Measurements from ENCODE around the gene EFCAB8. TPM values are rescaled to one million over a fixed set of nuclear protein-coding genes. Genes with fewer than 3 reads are reported as not detected.
"Not testable (repeated sequence)": the region's sequence is repeated elsewhere in the genome, so short reads cannot be mapped to it uniquely, and the experiment has no call there.

EFCAB8 gene
- total RNA-seq, 1 donor from 2014 or later = not detected

DNA sequence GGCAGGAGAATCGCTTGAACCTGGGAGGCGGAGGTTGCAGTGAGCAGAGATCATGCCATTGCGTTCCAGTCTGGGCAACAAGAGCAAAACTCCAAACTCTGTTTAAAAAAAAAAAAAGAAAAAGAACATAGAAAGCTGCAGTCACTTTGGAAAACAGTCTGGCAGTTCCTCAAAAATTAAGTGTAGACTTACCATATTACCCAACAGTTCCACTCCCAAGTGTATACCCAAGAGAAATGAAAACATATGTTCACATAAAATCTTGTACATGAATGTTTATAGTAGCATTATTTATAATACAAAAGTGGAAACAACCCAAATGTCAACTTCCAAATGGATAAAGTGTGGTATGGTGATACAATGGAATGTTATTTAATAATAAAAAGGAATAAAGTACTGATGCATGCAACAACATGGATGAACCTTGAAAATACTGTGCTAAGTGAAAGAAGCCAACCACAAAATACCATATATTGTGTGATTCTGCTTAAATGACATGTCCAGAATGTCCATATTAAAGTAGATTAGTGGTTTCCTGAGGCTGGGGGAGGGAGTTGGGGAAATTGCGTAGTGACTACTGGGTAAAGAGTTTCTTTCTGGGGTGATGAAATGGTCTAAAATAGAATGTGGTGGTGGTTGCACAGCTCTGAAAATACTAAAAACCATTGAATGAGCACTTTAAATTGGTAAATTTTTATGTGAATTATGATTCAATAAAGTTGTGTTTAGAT lies 82.6 kb downstream of the EFCAB8 start:
- no peak overlapping the region for H3K4me3 ChIP-seq (ENCODE audit: low read depth, low read length)
- TF ChIP-seq, protein P1, sequence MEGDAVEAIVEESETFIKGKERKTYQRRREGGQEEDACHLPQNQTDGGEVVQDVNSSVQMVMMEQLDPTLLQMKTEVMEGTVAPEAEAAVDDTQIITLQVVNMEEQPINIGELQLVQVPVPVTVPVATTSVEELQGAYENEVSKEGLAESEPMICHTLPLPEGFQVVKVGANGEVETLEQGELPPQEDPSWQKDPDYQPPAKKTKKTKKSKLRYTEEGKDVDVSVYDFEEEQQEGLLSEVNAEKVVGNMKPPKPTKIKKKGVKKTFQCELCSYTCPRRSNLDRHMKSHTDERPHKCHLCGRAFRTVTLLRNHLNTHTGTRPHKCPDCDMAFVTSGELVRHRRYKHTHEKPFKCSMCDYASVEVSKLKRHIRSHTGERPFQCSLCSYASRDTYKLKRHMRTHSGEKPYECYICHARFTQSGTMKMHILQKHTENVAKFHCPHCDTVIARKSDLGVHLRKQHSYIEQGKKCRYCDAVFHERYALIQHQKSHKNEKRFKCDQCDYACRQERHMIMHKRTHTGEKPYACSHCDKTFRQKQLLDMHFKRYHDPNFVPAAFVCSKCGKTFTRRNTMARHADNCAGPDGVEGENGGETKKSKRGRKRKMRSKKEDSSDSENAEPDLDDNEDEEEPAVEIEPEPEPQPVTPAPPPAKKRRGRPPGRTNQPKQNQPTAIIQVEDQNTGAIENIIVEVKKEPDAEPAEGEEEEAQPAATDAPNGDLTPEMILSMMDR (conservative IDR thresholded peaks at IDR 0.05; ENCODE audit: low read depth, low read length) = no peak
- no peak for DNase-seq (ENCODE audit: low read depth)

DNA sequence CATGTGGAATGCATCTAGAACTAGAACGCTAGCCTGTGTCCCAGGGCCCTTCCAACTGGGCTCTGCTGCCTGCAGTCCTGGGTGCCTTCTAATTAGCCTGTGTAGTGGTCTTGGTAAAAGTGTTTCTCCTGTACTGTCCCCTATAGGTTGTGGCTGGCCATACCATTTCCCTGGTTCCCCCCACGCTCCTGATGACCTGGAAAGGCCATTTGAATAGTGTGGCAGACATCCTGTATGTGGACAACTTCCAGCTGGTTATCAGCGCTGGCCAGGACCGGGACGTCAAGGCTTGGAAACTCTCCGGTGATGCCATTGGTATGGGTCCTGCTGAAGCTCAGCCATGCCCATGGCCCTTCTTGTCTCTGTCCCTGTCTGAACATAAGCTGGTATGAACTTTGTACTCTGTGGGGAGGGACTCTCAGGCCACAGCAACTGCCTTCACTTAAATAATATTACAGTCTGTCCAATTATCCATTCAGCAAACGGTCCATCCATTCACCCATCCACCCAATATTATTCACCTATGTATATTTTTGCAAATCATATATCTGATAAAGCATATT lies 84.8 kb downstream of the EFCAB8 start:
- TF ChIP-seq, protein P1 (conservative IDR thresholded peaks at IDR 0.05; ENCODE audit: low read depth, low read length) = no peak
- H3K4me3 ChIP-seq (ENCODE audit: low read depth, low read length) = no peak overlapping the region
- DNase-seq (ENCODE audit: low read depth) = no peak

- H3K4me3 ChIP-seq (ENCODE audit: low read depth, low read length) = no peak overlapping the region
- DNase-seq (ENCODE audit: low read depth) = no peak
- TF ChIP-seq, protein P1 (conservative IDR thresholded peaks at IDR 0.05; ENCODE audit: low read depth, low read length) = peak; percentile 69
Observed at GRCh38 chr20:32945710-32946221, 87.0 kb downstream of the EFCAB8 start.

GRCh38 chr20:32946629-32947028 lies 87.9 kb downstream of the EFCAB8 start:
- TF ChIP-seq, protein P1 (conservative IDR thresholded peaks at IDR 0.05; ENCODE audit: low read depth, low read length) = no peak
- no peak for DNase-seq (ENCODE audit: low read depth)
- no peak overlapping the region for H3K4me3 ChIP-seq (ENCODE audit: low read depth, low read length)

DNA sequence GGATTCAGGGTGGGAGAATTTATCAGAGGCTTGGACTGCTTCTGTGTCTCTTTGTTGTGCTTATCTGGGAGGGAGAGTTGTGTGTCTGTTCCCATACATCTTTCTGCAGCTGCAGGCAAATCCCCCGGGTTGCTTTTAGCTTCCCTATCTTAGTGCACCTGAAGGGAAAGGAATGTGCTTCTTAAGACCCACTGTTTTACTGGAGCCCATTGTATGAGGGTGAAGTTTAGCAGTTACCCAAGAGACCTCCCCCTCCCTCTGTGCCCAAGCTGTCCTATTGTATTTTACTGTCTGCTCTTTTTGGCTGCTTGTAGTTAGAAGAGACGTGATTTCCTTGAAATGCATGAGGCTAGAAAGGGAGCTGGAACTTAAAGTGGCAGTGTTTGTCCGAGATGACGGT lies 91.8 kb downstream of the EFCAB8 start:
- H3K4me3 ChIP-seq (ENCODE audit: low read depth, low read length); DNase-seq (ENCODE audit: low read depth): not testable (repeated sequence)

- TF ChIP-seq, protein P1 (conservative IDR thresholded peaks at IDR 0.05; ENCODE audit: low read depth, low read length) = no peak
Observed at GRCh38 chr20:32957459-32957858, 98.7 kb downstream of the EFCAB8 start.

DNA sequence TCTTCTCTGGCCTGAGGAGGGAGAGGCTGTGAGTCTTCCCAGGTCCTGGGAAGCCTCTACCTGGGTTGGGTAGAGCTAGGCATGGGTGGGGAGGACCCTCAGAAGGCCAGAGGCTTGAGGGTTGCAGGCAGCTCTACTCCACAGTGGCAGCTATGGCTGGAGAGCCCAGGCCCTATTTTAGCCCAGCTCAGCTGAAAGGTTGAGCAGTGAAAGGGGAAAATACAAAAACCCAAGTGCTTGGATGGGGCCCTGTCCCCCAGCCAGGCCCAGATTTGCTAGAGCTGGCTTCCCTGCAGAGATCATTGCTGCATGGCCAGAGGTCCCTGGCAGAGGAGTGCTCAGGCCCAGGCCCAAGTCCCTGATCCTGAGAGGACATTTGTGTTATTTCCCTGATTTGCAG lies 99.9 kb downstream of the EFCAB8 start:
- H3K4me3 ChIP-seq (ENCODE audit: low read depth, low read length) = no peak overlapping the region
- TF ChIP-seq, protein P1 (conservative IDR thresholded peaks at IDR 0.05; ENCODE audit: low read depth, low read length) = no peak

More at GRCh38 chr20:32957459-32957858, 98.7 kb downstream of the EFCAB8 start:
- no peak overlapping the region for H3K4me3 ChIP-seq (ENCODE audit: low read depth, low read length)
- no peak for DNase-seq (ENCODE audit: low read depth)

More for the DNA sequence above, 99.9 kb downstream of the EFCAB8 start:
- DNase-seq (ENCODE audit: low read depth) = no peak
